B cell (primary cell): ENCODE measurements around the gene LAIR1. TPM values are rescaled to one million over a fixed set of nuclear protein-coding genes. Genes with fewer than 3 reads are reported as not detected.
A peak's percentile ranks its signal among the peaks of the same experiment; 100 is the strongest.
"Not testable (repeated sequence)": the region's sequence is repeated elsewhere in the genome, so short reads cannot be mapped to it uniquely, and the experiment has no call there.

Experiments
- ATAC-seq: fragments of 200-7000 bp; cut with Tn5 transposase; one replicate; pipeline ENCODE4 v1.10.0; 2021; ENCODE audit warnings: low read depth, mild to moderate bottlenecking, moderate number of reproducible peaks, moderate library complexity
- CTCF ChIA-PET: fragments of 350-600 bp; sonication (Branson Sonifier 250); formaldehyde crosslinking; loops from one replicate; lab custom pipeline; 2021; ENCODE audit warnings: antibody characterized with exemption, inconsistent platforms; lab: Charles Lee
- POLR2A ChIA-PET: fragments of 350-600 bp; sonication (Branson Sonifier 250); formaldehyde crosslinking; loops from one replicate; lab custom pipeline; 2021; ENCODE audit warnings: antibody characterized with exemption; lab: Charles Lee
- DNase-seq: peaks from one replicate; pipeline ENCODE4 v3.0.0; 2013
- H2AFZ ChIP-seq: 2 replicates; pipeline ENCODE4 v1.6.1; 2012; ENCODE audit warnings: mild to moderate bottlenecking, low read depth, low read length; ENCODE audit not compliant: insufficient read depth, poor library complexity, severe bottlenecking
- H3K27ac ChIP-seq, 2 donors: 1 replicate in 1 of 2; 2 replicates in 1 of 2; pipeline ENCODE4 v1.5.1; 2012 to 2013; ENCODE audit warnings: low read length in 2 of 2, mild to moderate bottlenecking in 2 of 2, moderate library complexity in 1 of 2
- H3K27me3 ChIP-seq, 4 experiments: fragments of 200-600 bp in 1 of 4; sonication (generic) in 1 of 4; replicated peaks in 1 of 4; 1 replicate in 2 of 4; 2 replicates in 2 of 4; pipeline versions ENCODE4 v1.6.1 to v1.7.0; 2013 to 2016; ENCODE audit warnings: low read length in 3 of 4, mild to moderate bottlenecking in 2 of 4, mixed read lengths in 1 of 4, moderate library complexity in 1 of 4; ENCODE audit not compliant: insufficient read depth in 4 of 4, control insufficient read depth in 3 of 4; ENCODE audit errors: control extremely low read depth in 1 of 4
- H3K36me3 ChIP-seq, 2 experiments: replicated peaks in 1 of 2; 1 replicate in 1 of 2; 2 replicates in 1 of 2; pipeline versions ENCODE4 v1.6.1 to v1.7.1; 2013; ENCODE audit warnings: low read length in 1 of 2; ENCODE audit not compliant: insufficient read depth in 2 of 2, control insufficient read depth in 1 of 2; ENCODE audit errors: control extremely low read depth in 1 of 2, extremely low read depth in 1 of 2
- H3K4me1 ChIP-seq, 2 donors: fragments of 200-600 bp in 1 of 2; sonication (generic) in 1 of 2; 1 replicate in 1 of 2; 2 replicates in 1 of 2; pipeline versions ENCODE4 v1.5.1 to v1.6.1; 2013 to 2017; ENCODE audit warnings: low read length in 2 of 2; ENCODE audit not compliant: control insufficient read depth in 2 of 2, insufficient read depth in 2 of 2
- H3K4me2 ChIP-seq: replicated peaks from 2 replicates; pipeline ENCODE3; 2012; ENCODE audit warnings: mild to moderate bottlenecking, low read depth, low read length; ENCODE audit not compliant: poor library complexity, severe bottlenecking
- H3K4me3 ChIP-seq, 5 experiments: fragments of 200-600 bp in 1 of 5; sonication (generic) in 1 of 5; 1 replicate in 3 of 5; 2 replicates in 2 of 5; pipeline versions ENCODE4 v1.5.1 to v1.7.0; 2011 to 2016; ENCODE audit warnings: low read length in 4 of 5, mild to moderate bottlenecking in 4 of 5, low read depth in 2 of 5, control low read depth in 1 of 5, moderate library complexity in 1 of 5; ENCODE audit not compliant: insufficient read depth in 1 of 5; ENCODE audit errors: control extremely low read depth in 1 of 5, extremely low read depth in 1 of 5
- H3K79me2 ChIP-seq: fragments of 200-600 bp; sonication (generic); one replicate; pipeline ENCODE4 v1.6.0; 2016; ENCODE audit warnings: low read length; ENCODE audit not compliant: control insufficient read depth, insufficient read depth
- H3K9ac ChIP-seq: fragments of 200-600 bp; sonication (generic); 2 replicates; pipeline ENCODE4 v1.6.1; 2017; ENCODE audit warnings: mild to moderate bottlenecking, low read length, moderate library complexity
- H3K9me3 ChIP-seq, 3 donors: one replicate each; pipeline versions ENCODE4 v1.6.1 to v1.7.1; 2013; ENCODE audit warnings: low read length in 2 of 3; ENCODE audit not compliant: control insufficient read depth in 2 of 3, insufficient read depth in 1 of 3; ENCODE audit errors: control extremely low read depth in 1 of 3
- H4K20me1 ChIP-seq: 2 replicates; pipeline ENCODE4 v1.6.0; 2012; ENCODE audit warnings: mild to moderate bottlenecking, low read length; ENCODE audit not compliant: insufficient read depth, control insufficient read depth, poor library complexity, severe bottlenecking
- H3K27ac Mint-ChIP-seq: one replicate; pipeline ENCODE4 v1.8.0; 2021; ENCODE audit warnings: mixed read lengths
- H3K27me3 Mint-ChIP-seq: one replicate; pipeline ENCODE4 v1.8.0; 2021; ENCODE audit warnings: mixed read lengths
- H3K4me1 Mint-ChIP-seq: one replicate; pipeline ENCODE4 v1.8.0; 2021; ENCODE audit warnings: mixed read lengths
- H3K4me3 Mint-ChIP-seq: one replicate; pipeline ENCODE4 v1.8.0; 2021; ENCODE audit warnings: mixed read lengths
- H3K9me3 Mint-ChIP-seq: one replicate; pipeline ENCODE4 v1.8.0; 2022; ENCODE audit warnings: mixed read lengths; ENCODE audit not compliant: insufficient read depth
- EZH2 ChIP-seq: IDR thresholded peaks from 2 replicates; pipeline ENCODE4 v1.6.1; 2012; ENCODE audit warnings: borderline replicate concordance, low read depth, mild to moderate bottlenecking, moderate library complexity, low read length; ENCODE audit not compliant: insufficient read depth, poor library complexity, severe bottlenecking
- WGBS: methylation state at CpG from one replicate; pipeline ENCODE4 v1.1.5; 2013; ENCODE audit warnings: missing lambda C conversion rate; ENCODE audit not compliant: insufficient coverage; 5-methylcytosine and 5-hydroxymethylcytosine counted together
- intact Hi-C: fragments of 100-400 bp; cut with micrococcal nuclease; formaldehyde crosslinking; loops from one replicate; pipeline ENCODE4 v1.10.0; 2022
- polyA plus RNA-seq: library from polyadenylated mRNA; depleted of rRNA; stranded (reverse); fragments of >200 nt; gene quantifications from 2 replicates; pipeline ENCODE4 v1.2.3, GENCODE V29; 2012
- total RNA-seq, 2 donors: library from RNA; stranded (reverse); fragments of 120-200 nt in 1 of 2; gene quantifications; 1 replicate in 1 of 2; 2 replicates in 1 of 2; pipeline versions ENCODE4 v1.2.3 to v1.2.4, GENCODE V29; 2013 to 2022
- TF ChIP-seq, protein P1 (sequence below): fragments of 200-600 bp; IDR thresholded peaks from one replicate; pipeline ENCODE4 v1.8.0; 2022; ENCODE audit warnings: antibody characterized with exemption, mild to moderate bottlenecking

Gene LAIR1
- total and polyA plus RNA-seq, 2 donors (not counting 1 experiment from before 2014, with no cell fraction given): 41.5 to 173 TPM

DNA sequence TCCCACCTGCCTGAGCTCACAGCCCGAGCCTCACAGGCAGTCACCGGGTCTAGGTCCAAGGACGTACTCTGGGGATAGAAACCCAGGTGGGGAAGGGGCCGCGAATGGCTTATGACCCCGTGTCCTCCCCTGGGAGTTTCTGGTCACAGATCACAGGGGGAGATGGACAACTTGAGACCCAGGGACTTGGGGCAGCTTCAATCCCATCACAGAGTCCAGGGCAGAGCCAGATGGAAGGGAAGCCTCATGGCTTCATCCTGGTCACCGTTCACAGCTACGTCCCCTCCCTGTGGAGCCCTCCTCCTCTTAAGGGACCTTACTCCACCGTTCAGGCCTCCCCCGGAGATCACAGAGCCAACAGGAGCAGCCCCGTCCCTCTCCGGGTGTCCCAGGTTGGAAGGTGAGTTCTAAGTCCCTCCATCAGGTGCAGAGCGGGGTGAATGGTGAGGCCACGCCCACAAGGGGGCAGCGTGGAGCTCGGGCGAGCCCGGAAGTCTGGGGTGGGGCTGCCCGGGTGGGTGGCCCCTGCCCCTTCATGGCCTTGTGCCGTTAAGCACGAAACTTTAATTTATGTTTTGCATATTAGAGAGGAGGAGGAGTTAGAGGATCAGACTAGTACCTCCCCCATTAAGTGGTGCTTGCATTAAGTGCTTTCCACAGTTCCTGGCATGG lies 5.4 kb downstream of the LAIR1 start:
- H3K4me2 ChIP-seq, H3K27me3 ChIP-seq, H3K4me3 ChIP-seq, DNase-seq, H3K9me3 ChIP-seq, H3K9me3 Mint-ChIP-seq, H3K9ac ChIP-seq, H2AFZ ChIP-seq, H3K27me3 Mint-ChIP-seq, H3K27ac ChIP-seq, H3K4me3 Mint-ChIP-seq, H4K20me1 ChIP-seq, intact Hi-C loops, H3K27ac Mint-ChIP-seq, POLR2A ChIA-PET: not testable (repeated sequence)
- WGBS: 12% methylated on average over 8 of the region's 21 CpGs
- CTCF ChIA-PET: interaction anchor here (1.2 kb wide), 1 partner anchor 29 kb away, joined by 6 read pairs; no protein-coding TSS in a partner anchor
- Histone ChIP-seq H3K36me3 (peaks cover 0 to 40% of the 10 kb centered on the region in 2 experiments), H3K4me1 (peaks cover 23 to 37% of the 10 kb centered on the region in 2 donors), H3K79me2 (peaks cover 38% of the 10 kb centered on the region)
- peaks cover 43% of the 10 kb centered on the region for H3K4me1 Mint-ChIP-seq
- TF ChIP-seq, protein P1, sequence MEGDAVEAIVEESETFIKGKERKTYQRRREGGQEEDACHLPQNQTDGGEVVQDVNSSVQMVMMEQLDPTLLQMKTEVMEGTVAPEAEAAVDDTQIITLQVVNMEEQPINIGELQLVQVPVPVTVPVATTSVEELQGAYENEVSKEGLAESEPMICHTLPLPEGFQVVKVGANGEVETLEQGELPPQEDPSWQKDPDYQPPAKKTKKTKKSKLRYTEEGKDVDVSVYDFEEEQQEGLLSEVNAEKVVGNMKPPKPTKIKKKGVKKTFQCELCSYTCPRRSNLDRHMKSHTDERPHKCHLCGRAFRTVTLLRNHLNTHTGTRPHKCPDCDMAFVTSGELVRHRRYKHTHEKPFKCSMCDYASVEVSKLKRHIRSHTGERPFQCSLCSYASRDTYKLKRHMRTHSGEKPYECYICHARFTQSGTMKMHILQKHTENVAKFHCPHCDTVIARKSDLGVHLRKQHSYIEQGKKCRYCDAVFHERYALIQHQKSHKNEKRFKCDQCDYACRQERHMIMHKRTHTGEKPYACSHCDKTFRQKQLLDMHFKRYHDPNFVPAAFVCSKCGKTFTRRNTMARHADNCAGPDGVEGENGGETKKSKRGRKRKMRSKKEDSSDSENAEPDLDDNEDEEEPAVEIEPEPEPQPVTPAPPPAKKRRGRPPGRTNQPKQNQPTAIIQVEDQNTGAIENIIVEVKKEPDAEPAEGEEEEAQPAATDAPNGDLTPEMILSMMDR: peak; percentile 30
- peak; percentile 88 for ATAC-seq

- peaks cover 41% of the 10 kb centered on the region for H3K4me1 Mint-ChIP-seq
- intact Hi-C loops: no loop called here
- H3K4me1 ChIP-seq: peaks cover 24 to 37% of the 10 kb centered on the region in 2 donors
- ChIA-PET POLR2A (interaction anchor here (1.2 kb wide), 1 partner anchor 76 kb away, joined by 3 read pairs; the partner anchor contains the start of gene LILRB2), CTCF (interaction anchor here (1.0 to 5.5 kb wide), 7 partner anchors 14 to 91 kb away, joined by 3 to 117 read pairs (median 9); no protein-coding TSS in a partner anchor)
- H3K4me2 ChIP-seq: no peak overlapping the region
- ATAC-seq: no peak
- no peak overlapping the region for H2AFZ ChIP-seq
- 88% methylated on average over 12 of the region's 16 CpGs for WGBS
- H3K9ac ChIP-seq: no peak overlapping the region
- peaks cover 19% of the 10 kb centered on the region for H3K79me2 ChIP-seq
- no peaks in the 10 kb centered on the region for H3K9me3 Mint-ChIP-seq
- H3K4me3 ChIP-seq: no peak overlapping the region
- no peaks in the 10 kb centered on the region for H3K27me3 Mint-ChIP-seq
- H3K27me3 ChIP-seq: no peaks in the 10 kb centered on the region
- no peak overlapping the region for H3K27ac ChIP-seq
- peaks cover 3 to 40% of the 10 kb centered on the region in 2 experiments for H3K36me3 ChIP-seq
- no peak overlapping the region for H3K4me3 Mint-ChIP-seq
- H4K20me1 ChIP-seq: no peaks in the 10 kb centered on the region
- no peak overlapping the region for H3K27ac Mint-ChIP-seq
- H3K9me3 ChIP-seq: no peaks in the 10 kb centered on the region
- no peak for DNase-seq
- TF ChIP-seq EZH2: no peak
- TF ChIP-seq, protein P1: no peak
These were observed 7.3 kb downstream of the LAIR1 start for GRCh38 chr19:54357381-54357780.
